RCC 7860 (cell line): ENCODE measurements around the gene COL6A3.
"Not testable (repeated sequence)": the region's sequence is repeated elsewhere in the genome, so short reads cannot be mapped to it uniquely, and the experiment has no call there.

ENCODE experiments used
- DNase-seq: peaks from one replicate; pipeline ENCODE4 v3.0.0-alpha.2; 2015; ENCODE audit warnings: low spot score
- FAIRE-seq: peaks from 2 replicates; lab custom pipeline; 2012; peaks lifted over from hg19 to GRCh38; lab: Jason Lieb, UNC

COL6A3 gene

GRCh38 chr2:237422309-237422708 lies 8.3 kb upstream of the COL6A3 start:
- DNase-seq (no peak), FAIRE-seq (no peak)

GRCh38 chr2:237421542-237422116 lies 7.7 kb upstream of the COL6A3 start:
- DNase-seq (peak; percentile 65), FAIRE-seq (no peak)

GRCh38 chr2:237418300-237418699 lies 4.3 kb upstream of the COL6A3 start:
- FAIRE-seq (no peak), DNase-seq (no peak)

GRCh38 chr2:237412988-237413776 lies 782 bp downstream of the COL6A3 start:
- no peak for FAIRE-seq
- no peak for DNase-seq

GRCh38 chr2:237412646-237412987 lies 1.3 kb downstream of the COL6A3 start:
- no peak for FAIRE-seq

GRCh38 chr2:237411683-237412423 lies 2.1 kb downstream of the COL6A3 start:
- FAIRE-seq (no peak), DNase-seq (no peak)

More at GRCh38 chr2:237412646-237412987, 1.3 kb downstream of the COL6A3 start:
- no peak for DNase-seq

GRCh38 chr2:237411092-237411601 lies 2.8 kb downstream of the COL6A3 start:
- no peak for FAIRE-seq
- no peak for DNase-seq

GRCh38 chr2:237409263-237409662 lies 4.7 kb downstream of the COL6A3 start:
- not testable (repeated sequence) for FAIRE-seq, DNase-seq

GRCh38 chr2:237408335-237409000 lies 5.5 kb downstream of the COL6A3 start:
- DNase-seq (no peak), FAIRE-seq (no peak)

GRCh38 chr2:237407700-237408099 lies 6.3 kb downstream of the COL6A3 start:
- DNase-seq (no peak), FAIRE-seq (no peak)

GRCh38 chr2:237406371-237406895 lies 7.5 kb downstream of the COL6A3 start:
- FAIRE-seq (no peak), DNase-seq (no peak)

GRCh38 chr2:237405605-237406004 lies 8.4 kb downstream of the COL6A3 start:
- DNase-seq (no peak), FAIRE-seq (no peak)

GRCh38 chr2:237405006-237405559 lies 8.9 kb downstream of the COL6A3 start:
- FAIRE-seq: no peak

GRCh38 chr2:237404413-237404812 lies 9.6 kb downstream of the COL6A3 start:
- FAIRE-seq: no peak
- DNase-seq: no peak

More at GRCh38 chr2:237405006-237405559, 8.9 kb downstream of the COL6A3 start:
- no peak for DNase-seq

- DNase-seq (no peak), FAIRE-seq (no peak)
These were observed 10.7 kb downstream of the COL6A3 start for GRCh38 chr2:237403024-237403882.

- DNase-seq (no peak), FAIRE-seq (no peak)
These were observed 13.8 kb downstream of the COL6A3 start for GRCh38 chr2:237400199-237400598.

GRCh38 chr2:237397072-237397471 lies 16.9 kb downstream of the COL6A3 start:
- FAIRE-seq (no peak), DNase-seq (no peak)

GRCh38 chr2:237393523-237393922 lies 20.4 kb downstream of the COL6A3 start:
- FAIRE-seq (no peak), DNase-seq (no peak)

- DNase-seq (no peak), FAIRE-seq (no peak)
These were observed 21.8 kb downstream of the COL6A3 start for GRCh38 chr2:237392186-237392585.

GRCh38 chr2:237391140-237391539 lies 22.8 kb downstream of the COL6A3 start:
- DNase-seq: no peak
- no peak for FAIRE-seq
